Measurements from ENCODE around the gene ADGRG6.
"Not testable (repeated sequence)": the region's sequence is repeated elsewhere in the genome, so short reads cannot be mapped to it uniquely, and the experiment has no call there.

Gene ADGRG6

DNA sequence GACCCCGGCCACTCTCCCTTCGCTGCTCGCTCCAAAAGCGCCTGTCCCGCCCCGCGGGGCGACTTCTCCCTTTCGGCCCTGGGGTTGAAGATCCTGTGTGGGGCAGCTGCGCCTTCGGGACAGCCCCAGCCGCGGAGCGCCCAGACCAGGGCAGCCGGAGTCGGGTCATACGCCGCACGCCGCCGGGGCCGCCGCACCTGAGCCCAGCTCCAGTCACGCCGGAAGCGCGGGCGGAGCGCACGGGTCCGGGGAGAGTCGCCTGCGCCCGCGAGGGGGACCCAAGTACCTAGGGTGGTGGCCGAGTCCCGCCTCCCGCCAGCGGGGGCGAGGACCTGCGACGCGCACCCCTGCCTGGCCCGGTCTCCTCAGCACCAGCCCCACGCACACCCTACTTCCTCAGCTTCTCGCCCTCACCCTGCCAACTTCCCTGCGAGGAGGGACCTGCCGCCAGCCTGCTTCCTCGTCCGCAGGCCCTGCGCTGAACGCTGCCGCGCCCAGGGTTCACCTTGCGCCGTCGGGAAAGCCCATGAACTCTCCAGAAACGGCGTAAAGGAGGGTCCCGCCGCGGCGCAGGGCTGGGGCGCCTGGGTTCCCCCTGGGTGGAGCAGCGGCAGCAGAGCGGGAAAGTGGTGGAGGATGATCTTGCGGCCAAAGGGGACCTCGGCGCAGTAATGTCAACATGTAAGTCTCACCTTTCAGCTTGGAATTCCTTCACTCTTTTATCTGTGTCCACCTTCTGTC, at the start of gene ADGRG6:
Gene ADGRG6 (plus strand): TSS at position 357 of the 741 bp plus-strand sequence. CDS start 323 bp downstream, at position 680.
- peak; percentile 1 for DNase-seq

DNA sequence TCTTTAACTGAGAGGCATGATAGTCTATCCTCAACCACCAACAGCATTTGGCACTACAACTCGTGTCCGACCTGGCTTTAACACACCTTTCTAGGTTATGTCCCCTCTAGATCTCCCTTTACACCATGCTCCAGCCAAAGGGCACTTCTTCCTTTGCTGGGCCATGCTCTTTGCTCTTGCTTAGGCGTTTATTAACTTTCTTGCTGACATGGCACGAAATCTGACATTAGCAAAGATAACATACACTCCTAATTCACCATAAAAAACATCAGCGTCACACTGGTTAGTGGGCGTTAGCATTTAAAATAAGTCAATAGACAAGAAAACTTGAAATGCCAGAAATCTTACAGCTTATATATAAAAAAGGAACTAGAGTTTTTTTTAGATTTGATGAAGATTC, 47.3 kb upstream of the ADGRG6 start:
- DNase-seq = no peak

DNA sequence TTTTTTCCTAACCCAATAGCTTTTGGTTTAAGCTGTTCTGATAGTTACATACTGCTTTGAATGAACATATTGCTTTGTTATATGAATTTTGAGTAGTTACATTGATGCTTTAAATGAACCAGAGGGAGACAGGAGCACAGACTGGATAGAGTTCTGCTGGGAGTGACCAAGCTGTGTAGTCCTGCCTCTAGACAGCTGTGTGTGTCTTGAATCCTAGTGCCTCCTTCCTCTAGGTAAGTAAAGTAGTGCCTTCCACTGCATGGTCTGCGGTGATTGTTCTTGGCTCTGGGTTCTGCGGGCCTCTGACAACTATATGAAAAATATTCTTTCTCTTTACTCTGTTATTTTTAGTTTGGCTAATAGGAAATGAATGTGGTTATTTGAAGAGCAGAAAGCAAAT, 46.0 kb upstream of the ADGRG6 start:
- DNase-seq = no peak

DNA sequence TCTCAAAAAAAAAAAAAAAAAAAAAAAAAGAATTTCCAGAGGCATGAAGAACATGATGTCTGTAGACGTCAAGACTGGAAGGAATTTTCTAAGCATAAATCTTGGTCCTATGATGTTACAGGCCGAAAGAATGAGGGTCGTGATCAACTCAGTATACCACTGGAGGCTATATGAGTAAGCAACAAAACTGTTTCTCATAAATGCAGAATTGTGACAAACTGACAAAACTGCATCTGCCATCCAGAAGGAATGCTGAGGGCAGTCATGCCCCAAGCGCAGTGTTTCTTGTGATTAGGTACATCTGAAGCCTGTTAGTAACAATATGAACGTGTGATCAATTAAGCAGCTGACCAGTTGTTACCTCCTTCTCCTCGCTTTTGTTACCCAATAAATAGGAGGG, 43.5 kb upstream of the ADGRG6 start:
- no peak for DNase-seq

DNA sequence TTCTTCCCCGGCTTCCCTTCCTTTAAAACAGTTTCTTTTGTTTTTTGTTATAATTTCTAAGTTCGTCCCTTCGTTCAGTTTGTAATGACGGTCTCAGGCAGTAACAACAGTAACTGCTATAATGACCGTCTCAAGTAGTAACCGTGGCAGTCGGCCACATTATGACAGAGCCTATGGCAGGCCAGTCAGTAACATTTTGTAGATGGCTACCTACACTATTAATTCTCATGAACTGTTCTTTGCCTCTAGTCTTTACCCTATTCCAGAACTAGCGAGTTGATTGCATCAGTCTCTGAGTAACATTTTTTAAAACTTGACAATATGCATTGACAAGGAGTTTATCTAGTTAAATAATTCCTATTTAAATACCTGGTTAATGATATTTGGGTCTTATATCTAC, 43.0 kb upstream of the ADGRG6 start:
- DNase-seq = no peak

DNA sequence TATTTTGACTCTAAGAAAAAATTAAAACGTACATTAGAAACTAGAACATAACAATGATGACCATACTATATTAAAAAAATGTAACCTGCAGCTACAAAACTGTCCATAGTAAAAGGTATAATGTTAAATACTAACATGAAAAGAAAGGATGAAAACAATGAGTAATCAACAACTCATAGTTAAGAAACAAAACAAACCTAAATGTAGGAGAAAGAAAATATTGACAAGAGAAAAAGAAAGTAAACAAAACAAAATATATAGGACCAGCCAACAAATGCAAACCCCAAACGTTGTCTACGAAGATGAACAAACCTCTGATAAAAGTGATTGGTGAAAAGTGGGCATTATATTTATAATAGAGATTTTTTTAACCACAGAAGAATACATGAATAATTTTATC, 41.1 kb upstream of the ADGRG6 start:
- DNase-seq = no peak

DNA sequence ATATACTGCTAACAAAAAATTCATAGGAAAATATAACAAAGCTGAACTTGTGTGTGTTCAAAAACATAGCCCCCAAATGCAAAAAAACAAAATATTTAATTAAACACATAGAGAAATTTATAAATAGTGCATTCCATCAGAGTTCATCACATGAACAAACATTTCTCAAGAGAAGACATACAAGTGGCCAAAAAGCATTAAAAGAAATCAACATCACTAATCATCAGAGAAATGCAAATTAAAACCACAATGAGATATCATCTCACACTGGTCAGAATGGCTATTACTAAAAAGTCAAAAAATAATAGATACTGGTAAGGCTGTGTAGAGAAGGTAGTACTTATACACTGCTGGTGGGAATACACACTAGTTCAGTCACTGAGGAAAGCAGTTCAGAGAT, 39.6 kb upstream of the ADGRG6 start:
- DNase-seq = no peak

DNA sequence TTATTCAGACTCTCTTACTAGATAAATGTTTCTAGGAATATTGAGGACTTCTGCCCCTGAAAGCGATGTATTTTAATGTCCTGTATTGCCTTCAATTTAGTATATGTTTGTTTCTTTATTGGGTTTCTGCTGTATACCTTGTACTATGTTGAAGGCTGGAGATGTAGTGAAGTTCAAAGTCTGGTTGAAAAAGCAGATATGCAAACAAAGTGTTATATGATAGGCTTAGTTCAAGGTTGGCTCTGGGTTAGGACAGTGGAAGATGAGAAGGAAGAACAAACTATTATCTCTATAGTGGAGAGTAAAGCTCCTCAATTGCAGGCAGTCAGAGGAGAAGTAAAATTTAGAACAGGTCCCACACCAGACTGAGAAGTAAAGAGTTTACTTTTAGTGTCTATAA, 36.3 kb upstream of the ADGRG6 start:
- no peak for DNase-seq

DNA sequence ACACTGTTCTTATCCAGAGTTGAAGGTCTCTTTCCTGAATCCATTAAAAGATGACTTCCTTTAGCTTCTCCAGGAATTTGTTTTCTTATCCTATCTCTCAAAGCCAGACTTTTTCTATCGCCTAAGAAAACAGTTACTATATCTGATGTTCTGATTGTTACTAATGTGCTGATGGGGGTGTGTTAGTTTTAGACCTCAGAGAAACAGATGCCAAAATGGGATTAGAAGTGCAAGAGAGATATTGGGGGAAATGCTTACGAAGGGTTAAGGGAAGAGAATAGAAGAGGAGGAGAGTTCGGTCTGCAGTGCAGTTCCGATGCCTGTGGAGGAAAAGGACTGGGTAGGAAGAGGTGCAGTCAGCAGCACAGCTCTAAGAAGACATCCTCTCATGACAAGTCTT, 35.7 kb upstream of the ADGRG6 start:
- DNase-seq = no peak

DNA sequence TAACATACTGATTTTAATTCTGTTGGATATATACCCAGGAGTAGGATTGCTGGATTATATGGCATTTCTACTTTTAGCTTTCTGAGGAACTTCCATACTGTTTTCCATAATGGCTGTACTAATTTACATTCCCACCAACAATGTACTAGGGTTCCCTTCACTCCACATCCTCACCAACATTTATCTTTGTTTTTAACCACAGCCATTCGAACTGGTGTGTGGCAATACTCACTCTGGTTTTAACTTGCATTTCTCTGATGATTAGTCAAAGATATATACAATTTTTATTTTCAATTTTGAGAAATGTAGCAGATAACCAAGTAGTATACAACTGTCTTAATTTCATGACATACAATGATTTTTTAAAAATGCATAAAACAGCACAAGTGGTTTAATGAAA, 30.3 kb upstream of the ADGRG6 start:
- DNase-seq = no peak

DNA sequence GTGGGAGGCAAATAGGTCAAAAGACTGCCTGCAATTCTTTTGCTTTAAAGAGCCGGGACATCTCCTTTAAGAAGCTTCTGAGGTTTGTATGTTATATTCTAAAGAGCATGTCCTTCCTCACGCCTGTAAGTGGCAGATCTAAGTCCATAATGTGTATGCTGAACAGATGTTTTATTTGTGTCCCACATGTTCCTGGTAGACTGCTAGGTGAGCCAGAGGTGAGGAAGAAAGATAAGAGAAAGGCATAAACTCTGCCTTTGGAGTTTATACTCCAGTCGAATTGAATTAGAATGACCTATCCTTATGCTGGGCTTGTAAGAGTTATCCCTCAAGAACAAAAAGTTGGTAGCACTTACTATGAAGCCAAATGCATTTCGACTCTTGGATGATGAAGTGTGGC, 27.2 kb upstream of the ADGRG6 start:
- no peak for DNase-seq

DNA sequence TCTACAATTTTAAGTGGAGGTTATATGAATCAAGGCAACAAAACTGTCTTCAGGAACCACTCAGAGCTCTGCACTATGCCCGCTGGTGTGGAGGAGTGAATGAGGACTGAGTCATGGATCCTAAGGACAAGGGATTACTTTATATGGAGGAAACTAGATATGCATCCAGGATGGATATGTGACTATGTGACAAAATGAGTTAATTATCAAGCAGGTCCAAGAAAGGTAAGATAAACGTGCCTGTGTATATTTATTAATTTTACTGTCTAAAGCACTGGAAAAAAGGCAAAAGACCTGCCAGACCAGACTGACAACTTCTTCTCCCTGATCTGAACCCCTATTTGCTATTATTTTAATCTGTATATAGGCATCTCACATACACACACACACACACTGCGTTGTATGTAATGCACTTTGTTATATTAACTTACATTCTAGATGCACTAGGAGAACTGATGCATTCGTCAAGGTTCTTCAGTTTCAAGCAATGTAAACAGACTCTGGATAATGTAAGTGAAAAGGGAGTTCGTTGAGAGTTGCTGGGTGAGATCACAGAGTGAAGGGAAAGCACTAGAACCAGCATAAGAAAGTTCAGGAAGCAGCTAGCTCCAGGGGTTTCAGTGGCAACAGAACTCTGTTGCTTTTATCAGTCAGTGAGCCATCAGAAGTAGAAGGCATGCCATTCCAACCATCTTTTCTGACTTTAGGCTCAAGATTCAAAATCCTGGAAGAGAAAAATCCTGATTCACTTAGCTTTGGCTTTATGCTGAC, 26.4 kb upstream of the ADGRG6 start:
- no peak for DNase-seq

DNA sequence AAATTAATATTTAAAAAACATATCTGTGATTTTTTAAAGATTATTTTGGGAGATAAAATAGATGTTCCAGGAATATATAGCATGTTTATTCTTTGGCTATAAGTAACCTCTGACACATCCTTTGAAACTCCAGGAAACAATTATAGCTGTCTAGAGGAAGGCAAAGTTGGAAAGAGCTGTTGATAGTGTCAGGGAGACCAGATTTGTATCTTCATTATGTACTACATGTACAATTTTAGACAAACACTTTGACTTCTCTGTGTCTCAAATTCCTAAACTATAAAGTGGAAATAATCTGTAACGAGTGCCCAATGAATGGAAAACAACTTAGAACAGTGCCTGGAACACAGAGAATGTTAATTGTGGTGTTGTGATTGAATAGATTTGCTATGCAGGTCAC, 25.6 kb upstream of the ADGRG6 start:
- no peak for DNase-seq

DNA sequence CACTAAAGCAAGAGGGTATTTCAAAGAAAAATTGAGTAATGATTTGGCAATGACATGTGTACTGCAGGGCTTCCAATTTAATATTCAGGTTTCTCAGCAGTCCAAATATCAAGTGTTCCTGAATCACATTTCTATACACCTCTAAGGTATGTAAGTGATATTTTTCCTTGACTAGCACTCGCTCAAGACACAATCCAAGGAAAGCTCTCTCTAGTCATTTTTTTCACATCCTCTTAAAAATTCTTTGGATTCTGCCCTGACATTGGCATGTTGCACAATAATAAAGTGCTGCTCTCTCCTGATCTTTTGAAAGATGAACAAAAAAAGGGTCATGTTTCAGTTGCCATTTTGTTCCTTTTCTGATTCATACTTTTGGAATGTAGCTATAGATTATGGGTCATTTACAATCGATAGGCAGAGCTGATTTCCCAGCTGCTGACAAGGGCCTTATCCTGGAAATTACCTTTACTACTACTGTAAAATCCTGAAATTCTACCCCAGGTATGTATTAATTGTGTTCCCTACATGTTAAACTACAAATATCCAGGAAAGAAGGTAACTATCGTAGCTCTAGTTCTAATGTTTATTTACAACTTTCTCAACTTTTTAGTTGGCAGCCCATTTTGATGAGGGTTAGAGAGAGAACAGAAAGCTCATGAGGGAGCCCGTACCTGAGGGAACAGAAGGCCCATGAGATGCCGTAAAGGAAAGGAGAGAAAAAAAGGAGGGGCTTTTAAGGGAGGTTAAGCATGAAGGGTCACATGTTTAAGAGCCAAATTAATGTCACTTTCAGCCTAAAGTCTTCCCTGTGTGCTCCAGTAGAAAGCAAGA, 22.2 kb upstream of the ADGRG6 start:
- DNase-seq = no peak

DNA sequence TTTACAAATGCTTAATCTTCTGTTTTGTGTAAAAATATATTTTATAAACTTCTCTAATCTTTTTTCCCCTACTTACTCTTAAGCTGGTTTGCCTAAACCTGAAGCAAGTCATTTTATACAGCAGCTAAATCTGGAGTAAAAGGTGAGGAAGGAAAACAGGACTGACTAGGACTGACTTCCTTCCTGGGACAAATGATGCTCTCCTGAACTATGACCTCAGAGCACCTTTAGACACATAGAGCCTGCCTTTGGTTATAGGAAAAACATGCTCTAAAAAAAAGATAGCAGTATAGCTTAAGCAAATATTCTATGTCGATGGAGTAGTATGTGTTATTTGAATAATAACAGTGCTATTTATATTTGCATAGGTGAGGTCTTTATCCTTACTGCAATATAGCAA, 21.5 kb upstream of the ADGRG6 start:
- DNase-seq = no peak

DNA sequence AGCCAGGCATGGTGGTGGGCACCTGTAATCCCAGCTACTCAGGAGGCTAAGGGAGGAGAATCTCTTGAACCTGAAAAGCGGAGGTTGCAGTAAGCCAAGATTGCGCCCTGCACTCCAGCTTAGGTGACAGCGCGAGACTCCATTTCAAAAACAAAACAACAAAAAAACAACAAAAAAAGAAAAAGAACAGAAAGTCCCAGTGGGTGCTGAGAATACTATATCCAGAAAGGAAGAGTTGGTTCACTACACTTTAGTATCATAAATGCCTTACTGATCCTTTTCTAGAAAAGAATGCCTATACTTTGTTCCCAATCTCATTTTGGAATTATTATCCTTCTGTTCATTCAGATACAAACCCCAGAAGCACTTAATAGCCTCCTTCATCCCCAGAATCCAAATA, 20.9 kb upstream of the ADGRG6 start:
- no peak for DNase-seq

DNA sequence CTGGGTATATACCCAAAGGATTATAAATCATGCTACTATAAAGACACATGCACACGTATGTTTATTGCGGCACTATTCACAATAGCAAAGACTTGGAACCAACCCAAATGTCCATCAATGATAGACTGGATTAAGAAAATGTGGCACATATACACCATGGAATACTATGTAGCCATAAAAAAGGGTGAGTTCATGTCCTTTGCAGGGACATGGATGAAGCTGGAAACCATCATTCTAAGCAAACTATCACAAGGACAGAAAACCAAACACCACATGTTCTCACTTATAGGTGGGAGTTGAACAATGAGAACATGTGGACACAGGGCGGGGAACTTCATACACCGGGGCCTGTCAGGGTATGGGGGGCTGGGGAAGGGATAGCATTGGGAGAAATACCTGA, 18.7 kb upstream of the ADGRG6 start:
- not testable (repeated sequence) for DNase-seq

DNA sequence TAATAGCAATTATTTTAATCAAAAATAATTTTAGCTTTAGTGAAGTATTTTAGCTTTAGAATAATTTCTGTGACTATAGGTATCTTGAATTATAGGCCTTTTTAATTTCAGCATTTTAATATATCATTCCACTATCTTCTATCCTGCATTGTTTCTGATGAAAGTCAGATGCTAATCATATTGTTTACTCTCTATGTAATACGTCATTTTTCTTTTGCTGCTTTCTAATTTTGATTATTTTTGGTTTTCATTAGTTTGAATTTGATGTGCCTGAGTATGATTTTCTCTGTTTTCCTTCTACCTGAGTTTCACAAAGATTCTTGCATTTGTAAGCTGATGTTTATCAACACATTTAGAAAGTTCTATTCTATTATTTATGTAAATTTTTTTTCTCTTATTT, 17.4 kb upstream of the ADGRG6 start:
- DNase-seq = no peak

DNA sequence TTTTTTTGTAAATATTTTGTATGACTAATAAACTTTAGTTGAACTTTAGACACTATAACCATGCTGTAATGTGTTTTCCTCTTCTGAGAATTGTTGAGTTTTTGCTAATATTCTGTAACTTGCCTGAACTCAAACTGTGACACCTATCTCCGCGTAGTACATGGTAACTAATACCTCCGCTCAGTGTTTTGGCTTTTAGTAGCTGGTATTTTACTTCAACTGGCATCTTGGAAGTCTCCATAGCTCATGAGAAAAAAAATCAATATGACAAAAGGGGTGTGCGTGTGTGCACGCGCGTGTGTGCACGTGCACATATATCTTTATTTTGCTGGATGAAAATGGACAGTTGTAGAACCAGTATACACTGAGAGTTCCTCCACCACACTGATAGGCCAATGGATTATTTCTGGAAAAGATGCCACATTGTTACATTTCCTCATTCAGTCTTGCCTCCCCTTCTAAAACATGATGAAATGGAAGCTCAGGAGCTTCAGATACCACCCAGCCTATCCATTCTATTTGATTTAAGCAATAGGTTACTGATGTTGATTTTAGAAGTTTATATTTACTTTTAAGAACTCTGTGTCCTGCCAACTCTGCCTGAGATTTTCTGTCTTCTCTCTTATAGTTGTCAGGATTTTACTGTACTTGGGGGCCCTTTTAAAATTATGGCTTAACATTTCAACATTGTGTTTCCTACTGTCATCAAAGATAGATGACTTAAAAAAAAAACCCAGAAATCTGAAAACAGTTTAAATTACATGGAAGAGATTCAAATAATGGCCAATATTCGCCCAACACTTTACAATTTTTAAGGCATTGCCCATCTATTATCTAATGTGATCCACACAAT, 16.3 kb upstream of the ADGRG6 start:
- no peak for DNase-seq

DNA sequence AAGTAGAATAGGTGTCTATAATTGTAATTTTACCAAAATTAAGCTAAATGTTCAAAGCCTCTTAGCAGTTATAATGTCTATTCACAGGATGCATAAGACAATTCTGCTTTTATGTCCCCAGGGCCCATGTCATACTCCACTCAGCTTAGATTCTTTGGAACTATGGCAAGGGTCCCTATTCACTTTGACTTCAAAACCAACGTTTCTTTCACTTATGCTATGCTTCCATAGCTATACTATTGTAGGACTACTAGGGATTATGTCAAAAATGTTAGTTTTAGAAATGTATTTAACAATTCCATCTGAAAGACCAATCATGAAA, 15.8 kb upstream of the ADGRG6 start:
- no peak for DNase-seq

DNA sequence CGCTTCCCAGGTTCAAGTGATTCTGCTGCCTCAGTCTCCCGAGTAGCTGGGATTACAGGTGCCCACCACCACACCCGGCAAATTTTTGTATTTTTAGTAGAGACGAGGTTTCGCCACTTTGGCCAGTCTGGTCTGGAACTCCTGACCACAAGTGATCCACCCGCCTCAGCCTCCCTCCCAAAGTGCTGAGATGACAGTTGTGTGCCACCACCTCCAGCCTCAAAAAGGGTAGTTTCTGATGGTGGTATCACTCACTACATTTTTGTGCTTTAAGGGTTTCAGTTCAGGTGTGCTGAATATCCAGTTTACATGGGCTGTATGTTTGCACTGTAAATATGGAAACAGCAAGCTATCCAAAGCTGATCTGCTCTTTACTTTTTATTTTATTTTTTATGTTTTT, 12.1 kb upstream of the ADGRG6 start:
- DNase-seq = no peak

DNA sequence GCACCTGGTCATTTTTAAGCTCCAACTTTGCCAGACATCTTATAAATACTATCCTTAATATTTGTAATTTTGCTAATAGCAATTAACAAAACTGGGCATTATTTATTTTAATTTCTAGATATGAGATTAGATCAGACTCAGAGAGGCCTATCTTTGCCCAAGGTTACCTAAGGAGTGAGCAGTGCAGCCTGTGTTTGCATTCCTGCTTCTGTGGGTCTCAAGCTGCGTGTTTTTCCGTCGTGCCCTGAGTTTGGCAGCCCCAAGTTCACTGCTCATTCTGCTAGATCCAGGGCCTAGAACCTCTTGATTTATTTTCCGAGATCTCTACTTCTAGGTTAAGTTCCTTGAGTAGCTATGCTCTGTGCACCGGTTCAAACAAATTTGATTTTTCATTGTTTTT, 11.0 kb upstream of the ADGRG6 start:
- DNase-seq = no peak

DNA sequence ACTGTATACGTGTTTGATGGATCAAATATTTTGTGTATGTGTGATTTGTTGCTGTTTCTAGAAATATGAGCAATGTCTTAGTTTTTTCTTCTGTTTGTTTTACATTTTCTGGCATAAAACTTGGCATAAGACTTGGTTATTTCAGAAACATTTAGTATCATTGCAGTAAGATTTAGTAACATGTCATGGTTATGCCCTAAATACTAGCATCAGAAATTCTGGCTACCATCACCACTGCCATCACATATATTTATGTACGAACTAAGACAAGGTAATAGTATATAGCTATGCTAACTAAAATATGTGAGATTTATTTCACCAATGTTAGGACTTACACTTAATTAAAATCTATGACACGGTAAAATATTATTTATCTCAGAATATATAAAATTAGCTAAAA, 10.3 kb upstream of the ADGRG6 start:
- no peak for DNase-seq
